Measurements from ENCODE around the gene CAPN13.

- TF ChIP-seq TAF1 (IDR thresholded peaks at IDR 0.05; ENCODE audit: borderline replicate concordance, insufficient read depth, low read length) (no peak), POLR2AphosphoS5 (IDR thresholded peaks at IDR 0.05; ENCODE audit: low read depth, low read length) (no peak), SIN3A (IDR thresholded peaks at IDR 0.05; ENCODE audit: borderline replicate concordance, insufficient read depth, low read length) (no peak), REST (IDR thresholded peaks at IDR 0.05; ENCODE audit: insufficient read depth in 1 of 2, low read depth in 2 of 2, low read length in 2 of 2) (no peak)
These were observed 115.1 kb downstream of the CAPN13 start for GRCh38 chr2:30691948-30692828.

Measured in PFSK-1 (cell line).